OCI-M1 (cell line): Measurements from ENCODE around the gene SMIM32.

Experiments
- DNase-seq: peaks from one replicate; lab custom pipeline; 2025; lab: John Stamatoyannopoulos, UW

Gene SMIM32

GRCh38 chr5:136207631-136208030, 14.7 kb upstream of the SMIM32 start:
- DNase-seq, result no peak

- DNase-seq, result no peak
Measured at GRCh38 chr5:136206361-136206760, 13.4 kb upstream of the SMIM32 start.

GRCh38 chr5:136205941-136206340, 13.0 kb upstream of the SMIM32 start:
- DNase-seq, result no peak

- DNase-seq, result no peak
Measured at GRCh38 chr5:136205061-136205702, 12.2 kb upstream of the SMIM32 start.

- DNase-seq, result no peak
Measured at GRCh38 chr5:136203303-136203922, 10.5 kb upstream of the SMIM32 start.

- DNase-seq, result no peak
Measured at GRCh38 chr5:136202469-136203205, 9.7 kb upstream of the SMIM32 start.

GRCh38 chr5:136201870-136202269, 8.9 kb upstream of the SMIM32 start:
- DNase-seq, result no peak

GRCh38 chr5:136200761-136201160, 7.8 kb upstream of the SMIM32 start:
- DNase-seq, result no peak

GRCh38 chr5:136200130-136200529, 7.2 kb upstream of the SMIM32 start:
- no peak for DNase-seq

GRCh38 chr5:136199408-136199807, 6.4 kb upstream of the SMIM32 start:
- DNase-seq, result no peak

- no peak for DNase-seq
Measured at GRCh38 chr5:136198453-136198852, 5.5 kb upstream of the SMIM32 start.

GRCh38 chr5:136197462-136198142, 4.6 kb upstream of the SMIM32 start:
- no peak for DNase-seq

- DNase-seq, result no peak
Measured at GRCh38 chr5:136195971-136196820, 3.2 kb upstream of the SMIM32 start.

- DNase-seq, result no peak
Measured at GRCh38 chr5:136194576-136194975, 1.6 kb upstream of the SMIM32 start.

- DNase-seq, result no peak
Measured at GRCh38 chr5:136193322-136193935, 467 bp upstream of the SMIM32 start.

GRCh38 chr5:136192015-136192525, 892 bp downstream of the SMIM32 start:
- DNase-seq, result no peak

- DNase-seq, result no peak
Measured at GRCh38 chr5:136191304-136192014, 1.5 kb downstream of the SMIM32 start.

- no peak for DNase-seq
Measured at GRCh38 chr5:136190904-136191303, 2.1 kb downstream of the SMIM32 start.

- no peak for DNase-seq
Measured at GRCh38 chr5:136190091-136190720, 2.8 kb downstream of the SMIM32 start.

GRCh38 chr5:136188859-136189258, 4.1 kb downstream of the SMIM32 start:
- no peak for DNase-seq
